ENCODE measurements around the gene P2RY6. TPM values are rescaled to one million over a fixed set of nuclear protein-coding genes. Genes with fewer than 3 reads are reported as not detected.

P2RY6 gene
- polyA plus RNA-seq, 2 of the 4 experiments (the other 2 are of a cell fraction): 6.8 to 8.8 TPM

GRCh38 chr11:73284106-73284505, 12.0 kb downstream of the P2RY6 start:
- Histone ChIP-seq H3K27ac (peak overlapping the region in 1 of 2 experiments; percentile 21; a peak in 1 of 6 replicates), H3K4me3 (no peak overlapping the region), H3K9me3 (no peaks in the 10 kb centered on the region), H3K4me1 (peaks cover 29% of the 10 kb centered on the region), H3K4me2 (no peak overlapping the region)
- CTCF ChIA-PET: interaction anchor here (1.0 to 16.9 kb wide), 8 partner anchors 14 to 559 kb away, joined by 3 to 224 read pairs (median 5); partner anchors contain the start of genes ARHGEF17 and P2RY6
- ATAC-seq (no peak), FAIRE-seq (no peak), DNase-seq (ENCODE audit: low read depth in 1 of 2, low spot score in 1 of 2) (no peak)
- TF ChIP-seq EHF (CRISPR knock-in tag; IDR thresholded peaks at IDR 0.05): no peak
- no peak for TF ChIP-seq POLR2A (IDR thresholded peaks at IDR 0.05; ENCODE audit: low read length)
- no peak for TF ChIP-seq RARB (CRISPR knock-in tag; IDR thresholded peaks at IDR 0.05)
- TF ChIP-seq E2F6 (IDR thresholded peaks at IDR 0.05; ENCODE audit: borderline replicate concordance, low read depth): no peak
- TF ChIP-seq HMGXB4 (CRISPR knock-in tag; IDR thresholded peaks at IDR 0.05; ENCODE audit: borderline replicate concordance): no peak
- TF ChIP-seq NFE2L2 (conservative IDR thresholded peaks at IDR 0.05; ENCODE audit: low read length): no peak
- TF ChIP-seq HES2 (IDR thresholded peaks at IDR 0.05): no peak
- TF ChIP-seq HEYL (CRISPR knock-in tag; IDR thresholded peaks at IDR 0.05): no peak
- no peak for TF ChIP-seq SREBF2 (IDR thresholded peaks at IDR 0.05)
- TF ChIP-seq CHD4 (IDR thresholded peaks at IDR 0.05; ENCODE audit: borderline replicate concordance): no peak
- TF ChIP-seq SMC3 (IDR thresholded peaks at IDR 0.05): no peak
- WGBS (ENCODE audit: missing lambda C conversion rate): 66% methylated on average over 3 of the region's 3 CpGs
- POLR2A ChIA-PET: no interaction called here

- 100% methylated on average over 1 of the region's 1 CpG for WGBS (ENCODE audit: missing lambda C conversion rate)
- Histone ChIP-seq H3K4me1 (peaks cover 36% of the 10 kb centered on the region), H3K27ac (no peak overlapping the region; a peak in 1 of 6 replicates), H3K9me3 (no peaks in the 10 kb centered on the region), H3K4me2 (no peak overlapping the region), H3K4me3 (no peak overlapping the region)
- no peak for FAIRE-seq
- no peak for DNase-seq (ENCODE audit: low read depth in 1 of 2, low spot score in 1 of 2)
- ChIA-PET CTCF (interaction anchor here (0.7 to 25.1 kb wide), 12 partner anchors 9 to 454 kb away, joined by 3 to 527 read pairs (median 8); partner anchors contain the start of genes ARHGEF17 and P2RY6), POLR2A (no interaction called here)
- no peak for ATAC-seq
- no peak for TF ChIP-seq HOXB13 (CRISPR knock-in tag; IDR thresholded peaks at IDR 0.05; ENCODE audit: low read depth)
- TF ChIP-seq ZFP36 (IDR thresholded peaks at IDR 0.05; ENCODE audit: borderline replicate concordance, partially characterized antibody): no peak
Observed at GRCh38 chr11:73285721-73286120, 13.6 kb downstream of the P2RY6 start.

- CTCF ChIA-PET: interaction anchor here (0.7 to 25.1 kb wide), 11 partner anchors 8 to 457 kb away, joined by 3 to 527 read pairs (median 40); partner anchors contain the start of genes ARHGEF17 and P2RY6
- FAIRE-seq: no peak
- H3K4me1 ChIP-seq: peaks cover 36% of the 10 kb centered on the region
- no peaks in the 10 kb centered on the region for H3K9me3 ChIP-seq
- WGBS (ENCODE audit: missing lambda C conversion rate): 94% methylated on average over 9 of the region's 9 CpGs
- no peak for TF ChIP-seq HOXA7 (CRISPR knock-in tag; IDR thresholded peaks at IDR 0.05)
- TF ChIP-seq HEYL (CRISPR knock-in tag; IDR thresholded peaks at IDR 0.05): no peak
- TF ChIP-seq REST (IDR thresholded peaks at IDR 0.05): peak; percentile 52; the same call in 1 of the 2 replicates
- TF ChIP-seq RAD21 (conservative IDR thresholded peaks at IDR 0.05 in 1 of 2, IDR thresholded peaks at IDR 0.05 in 1 of 2): no peak
- POLR2A ChIA-PET: no interaction called here
- no peak overlapping the region for H3K4me2 ChIP-seq
- no peak for DNase-seq (ENCODE audit: low read depth in 1 of 2, low spot score in 1 of 2)
- no peak for ATAC-seq
- peak overlapping the region in 1 of 2 experiments; percentile 90; a peak in 1 of 6 replicates for H3K27ac ChIP-seq
- no peak overlapping the region for H3K4me3 ChIP-seq
Observed at GRCh38 chr11:73286240-73286810, 14.2 kb downstream of the P2RY6 start.
